ENCODE data around the gene EYA2.

DNA sequence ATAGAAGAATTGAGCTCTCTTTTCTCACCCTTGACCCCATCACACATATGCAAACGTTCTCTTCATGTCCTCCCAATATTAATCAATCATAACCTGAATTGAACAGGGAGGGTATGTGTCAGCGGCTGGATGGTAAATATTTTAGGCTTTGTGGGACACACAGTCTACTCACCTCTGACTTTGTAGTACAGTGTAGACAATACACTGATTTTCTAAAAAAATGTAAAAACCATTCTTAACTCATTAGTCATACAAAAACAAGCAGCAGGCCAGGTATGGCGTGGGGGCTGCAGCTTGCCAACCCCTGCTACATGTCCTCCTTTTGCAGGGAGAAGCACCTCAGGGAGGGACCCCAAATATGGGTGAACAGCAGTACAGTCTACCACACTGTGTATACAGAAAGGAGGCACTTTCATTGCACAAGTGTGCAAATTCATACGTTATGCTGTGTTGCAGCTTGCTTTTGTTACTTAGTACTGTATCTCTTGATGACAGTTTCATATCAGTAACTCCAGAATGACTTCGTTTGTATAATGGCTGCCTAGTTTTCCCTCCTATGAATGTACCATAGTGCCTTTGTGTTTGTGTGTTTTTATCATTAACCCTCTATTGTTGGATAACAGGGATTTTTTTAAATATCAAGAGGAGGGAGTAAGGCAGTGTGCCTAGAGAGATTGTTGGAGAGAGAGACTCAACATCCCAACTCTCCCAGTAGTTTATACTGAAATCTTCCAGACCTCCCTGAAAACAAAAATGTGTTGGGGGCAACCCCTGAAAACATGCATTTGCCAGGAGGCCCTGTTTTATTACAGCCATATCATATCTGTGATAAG is 247.5 kb downstream of the EYA2 start:
- TF ChIP-seq, protein P1, sequence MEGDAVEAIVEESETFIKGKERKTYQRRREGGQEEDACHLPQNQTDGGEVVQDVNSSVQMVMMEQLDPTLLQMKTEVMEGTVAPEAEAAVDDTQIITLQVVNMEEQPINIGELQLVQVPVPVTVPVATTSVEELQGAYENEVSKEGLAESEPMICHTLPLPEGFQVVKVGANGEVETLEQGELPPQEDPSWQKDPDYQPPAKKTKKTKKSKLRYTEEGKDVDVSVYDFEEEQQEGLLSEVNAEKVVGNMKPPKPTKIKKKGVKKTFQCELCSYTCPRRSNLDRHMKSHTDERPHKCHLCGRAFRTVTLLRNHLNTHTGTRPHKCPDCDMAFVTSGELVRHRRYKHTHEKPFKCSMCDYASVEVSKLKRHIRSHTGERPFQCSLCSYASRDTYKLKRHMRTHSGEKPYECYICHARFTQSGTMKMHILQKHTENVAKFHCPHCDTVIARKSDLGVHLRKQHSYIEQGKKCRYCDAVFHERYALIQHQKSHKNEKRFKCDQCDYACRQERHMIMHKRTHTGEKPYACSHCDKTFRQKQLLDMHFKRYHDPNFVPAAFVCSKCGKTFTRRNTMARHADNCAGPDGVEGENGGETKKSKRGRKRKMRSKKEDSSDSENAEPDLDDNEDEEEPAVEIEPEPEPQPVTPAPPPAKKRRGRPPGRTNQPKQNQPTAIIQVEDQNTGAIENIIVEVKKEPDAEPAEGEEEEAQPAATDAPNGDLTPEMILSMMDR (IDR thresholded peaks at IDR 0.05), result no peak
- no peak for TF ChIP-seq POLR2A (IDR thresholded peaks at IDR 0.05)

All from sigmoid colon (tissue), 3 donors.